HG03565 (cell line): Measurements from ENCODE around the gene PLA2G15.

Experiments
- ATAC-seq: cut with Tn5 transposase; IDR thresholded peaks from one replicate; pipeline ENCODE4 v1.9.1; 2021; ENCODE audit warnings: mild to moderate bottlenecking, moderate library complexity; ENCODE audit not compliant: unreplicated experiment

Gene PLA2G15

GRCh38 chr16:68296291-68296690, 51.1 kb downstream of the PLA2G15 start:
- no peak for ATAC-seq

- ATAC-seq, result no peak
Measured at GRCh38 chr16:68296693-68297092, 51.5 kb downstream of the PLA2G15 start.

GRCh38 chr16:68297908-68298307, 52.7 kb downstream of the PLA2G15 start:
- no peak for ATAC-seq

GRCh38 chr16:68298312-68298711, 53.1 kb downstream of the PLA2G15 start:
- no peak for ATAC-seq

- no peak for ATAC-seq
Measured at GRCh38 chr16:68298907-68299561, 53.9 kb downstream of the PLA2G15 start.

- ATAC-seq, result no peak
Measured at GRCh38 chr16:68299571-68300453, 54.6 kb downstream of the PLA2G15 start.

GRCh38 chr16:68300734-68301459, 55.7 kb downstream of the PLA2G15 start:
- ATAC-seq, result no peak

- no peak for ATAC-seq
Measured at GRCh38 chr16:68306633-68307032, 61.5 kb downstream of the PLA2G15 start.

- no peak for ATAC-seq
Measured at GRCh38 chr16:68309799-68310198, 64.6 kb downstream of the PLA2G15 start.

GRCh38 chr16:68310437-68310773, 65.2 kb downstream of the PLA2G15 start:
- ATAC-seq, result no peak
